Activated CD4-positive, CD25-positive, alpha-beta regulatory T cell treated with anti-CD3 and anti-CD28 coated beads, Interleukin-2, amount 50 U/mL, for 16 hours (primary cell): ENCODE data around the gene DNAH3.
"Not testable (repeated sequence)": the region's sequence is repeated elsewhere in the genome, so short reads cannot be mapped to it uniquely, and the experiment has no call there.

Source experiments
- DNase-seq: peaks from one replicate; pipeline ENCODE4 v3.0.0-alpha.2; 2020; ENCODE audit warnings: low read depth, low spot score

Gene DNAH3

DNA sequence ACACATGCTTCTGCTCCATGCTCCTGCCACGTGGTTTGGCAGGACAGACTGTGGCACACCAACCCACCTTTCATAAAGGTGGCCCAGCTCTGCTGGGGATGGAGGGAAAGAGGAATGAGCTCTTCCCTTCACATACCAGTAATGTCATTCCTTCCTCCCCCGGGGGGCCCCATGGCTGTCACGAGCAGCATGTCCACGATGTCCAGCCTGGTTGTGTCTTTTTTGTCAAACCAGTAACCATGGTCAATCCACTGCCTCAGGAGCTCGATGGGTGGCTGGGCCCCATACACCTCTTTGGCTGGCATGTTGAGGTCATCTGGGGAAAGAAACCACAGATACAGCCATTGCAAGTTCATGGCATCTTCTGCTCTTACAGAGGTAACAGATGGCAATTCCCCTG lies 153.5 kb downstream of the DNAH3 start:
- DNase-seq, result no peak

DNA sequence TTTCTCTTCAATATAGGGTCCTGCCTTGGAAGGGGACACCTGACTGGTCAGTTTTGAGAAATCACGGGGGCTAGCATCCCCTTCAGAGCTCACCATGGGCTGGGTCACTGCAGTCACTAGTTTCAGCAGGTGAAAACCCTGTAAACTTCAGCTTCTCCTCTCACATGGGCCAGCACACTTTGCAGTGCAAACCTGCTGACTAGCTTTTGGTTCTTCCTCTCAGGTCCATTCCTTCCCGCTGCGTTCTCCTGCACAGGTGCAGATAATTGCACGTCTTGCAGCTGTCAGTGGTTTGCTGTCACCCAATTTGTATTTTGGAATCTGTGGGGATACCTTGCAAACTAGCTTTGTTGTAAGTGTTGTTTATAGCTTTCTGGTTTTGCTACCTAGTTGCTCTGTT lies 154.9 kb downstream of the DNAH3 start:
- no peak for DNase-seq

DNA sequence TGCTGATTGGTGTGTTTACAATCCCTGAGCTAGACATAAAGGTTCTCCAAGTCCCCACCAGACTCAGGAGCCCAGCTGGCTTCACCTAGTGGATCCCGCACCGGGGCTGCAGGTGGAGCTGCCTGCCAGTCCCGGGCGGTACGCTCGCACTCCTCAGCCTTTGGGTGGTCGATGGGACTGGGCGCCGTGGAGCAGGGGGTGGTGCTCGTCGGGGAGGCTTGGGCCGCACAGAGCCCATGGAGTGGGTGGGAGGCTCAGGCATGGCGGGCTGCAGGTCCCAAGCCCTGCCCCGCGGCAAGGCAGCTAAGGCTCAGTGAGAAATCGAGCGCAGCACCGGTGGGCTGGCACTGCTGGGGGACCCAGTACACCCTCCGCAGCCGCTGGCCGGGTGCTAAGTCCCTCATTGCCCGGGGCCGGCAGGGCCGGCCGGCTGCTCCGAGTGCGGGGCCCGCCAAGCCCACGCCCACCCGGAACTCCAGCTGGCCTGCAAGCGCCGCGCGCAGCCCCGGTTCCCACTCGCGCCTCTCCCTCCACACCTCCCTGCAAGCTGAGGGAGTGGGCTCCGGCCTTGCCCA lies 161.1 kb downstream of the DNAH3 start:
- not testable (repeated sequence) for DNase-seq

DNA sequence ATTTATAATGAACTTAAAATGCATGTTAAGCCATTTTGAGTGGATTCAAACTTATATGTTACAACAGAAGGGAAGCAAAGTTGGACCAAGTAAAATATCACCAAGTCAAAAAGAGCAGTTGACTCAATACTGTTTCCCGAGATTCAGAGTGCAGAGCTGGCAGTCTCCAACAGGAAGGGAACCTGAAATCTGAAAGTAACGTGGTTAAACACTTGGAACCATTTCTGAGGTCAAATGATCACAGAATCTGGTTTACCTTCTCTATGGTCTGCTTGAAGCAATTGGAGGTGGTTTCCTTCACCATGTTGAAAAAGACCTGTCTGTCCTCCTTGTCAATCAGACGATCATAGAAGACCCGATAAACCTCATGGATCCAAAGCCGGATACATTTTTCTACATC lies 163.6 kb downstream of the DNAH3 start:
- no peak for DNase-seq

DNA sequence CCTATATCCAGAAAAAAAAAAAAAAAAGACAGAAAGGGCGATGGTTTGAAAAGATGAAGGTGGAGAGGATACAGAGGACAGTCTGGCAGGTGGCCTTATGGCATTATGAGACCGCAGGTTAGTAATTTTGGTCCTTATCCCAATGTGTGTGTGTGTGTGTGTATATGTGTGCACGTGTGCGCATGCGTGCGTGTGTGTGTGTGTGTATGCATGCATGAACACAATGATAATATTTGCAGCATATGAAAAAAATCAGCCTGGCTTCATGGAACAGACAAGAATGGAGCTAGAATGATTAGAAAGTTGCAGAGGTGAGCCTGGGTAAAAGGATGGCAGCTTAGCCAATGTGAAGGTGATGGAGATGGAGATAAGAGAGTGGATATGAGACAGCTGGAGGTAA lies 166.6 kb downstream of the DNAH3 start:
- no peak for DNase-seq

DNA sequence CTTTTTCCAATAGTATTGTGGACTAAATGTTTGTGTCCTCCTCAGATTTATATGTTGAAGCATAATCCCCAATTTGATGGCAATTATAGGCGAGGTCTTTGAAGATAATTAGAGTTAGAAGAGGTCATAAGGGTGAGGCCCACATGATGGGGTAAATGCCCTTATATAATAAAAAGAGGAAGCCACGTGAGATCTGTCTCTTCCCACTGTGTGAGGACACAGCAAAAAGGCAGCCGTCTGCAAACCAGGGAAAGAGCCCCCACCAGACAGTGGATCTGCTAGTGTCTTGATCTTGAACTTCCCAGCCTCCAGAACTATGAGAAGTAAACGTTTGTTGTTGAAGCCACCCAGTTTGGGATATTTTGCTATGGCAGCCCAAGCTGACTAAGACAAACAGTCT lies 174.1 kb downstream of the DNAH3 start:
- no peak for DNase-seq

DNA sequence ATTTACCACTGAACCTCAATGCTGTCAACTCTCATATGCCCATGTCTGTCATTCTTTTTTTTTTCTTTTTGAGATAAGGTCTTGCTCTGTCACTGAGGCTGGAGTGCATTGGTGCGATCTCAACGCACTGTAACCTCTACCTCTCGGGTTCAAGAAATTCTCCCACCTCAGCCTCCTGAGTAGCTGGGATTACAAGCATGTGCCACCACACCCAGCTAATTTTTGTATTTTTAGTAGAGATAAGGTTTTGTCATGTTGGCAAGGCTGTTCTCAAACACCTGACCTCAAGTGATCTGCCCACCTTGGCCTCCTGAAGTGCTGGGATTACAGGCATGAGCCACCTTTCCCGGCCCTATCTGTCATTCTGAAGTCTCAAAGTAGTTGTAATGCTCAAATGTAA lies 177.4 kb downstream of the DNAH3 start:
- DNase-seq, result not testable (repeated sequence)

DNA sequence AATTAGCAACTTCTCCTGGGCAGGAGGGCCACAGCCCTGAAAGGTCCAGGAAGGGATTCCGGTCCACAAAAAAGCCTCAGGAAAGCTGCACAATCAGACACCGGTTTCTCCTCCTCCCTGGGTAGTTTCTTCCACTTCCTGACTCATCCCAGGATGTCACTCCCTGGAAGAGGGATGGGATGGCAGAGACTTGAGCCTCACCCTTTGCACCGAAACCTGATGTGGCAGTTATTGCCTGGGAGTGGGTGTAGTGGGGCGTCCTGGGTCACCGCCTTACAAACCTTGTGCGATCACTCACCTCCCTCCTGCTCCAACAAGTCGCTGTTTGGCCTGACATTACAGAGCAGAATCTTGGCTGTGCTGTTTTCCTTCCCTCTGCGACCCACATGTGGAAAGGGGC lies 179.2 kb downstream of the DNAH3 start:
- no peak for DNase-seq

DNA sequence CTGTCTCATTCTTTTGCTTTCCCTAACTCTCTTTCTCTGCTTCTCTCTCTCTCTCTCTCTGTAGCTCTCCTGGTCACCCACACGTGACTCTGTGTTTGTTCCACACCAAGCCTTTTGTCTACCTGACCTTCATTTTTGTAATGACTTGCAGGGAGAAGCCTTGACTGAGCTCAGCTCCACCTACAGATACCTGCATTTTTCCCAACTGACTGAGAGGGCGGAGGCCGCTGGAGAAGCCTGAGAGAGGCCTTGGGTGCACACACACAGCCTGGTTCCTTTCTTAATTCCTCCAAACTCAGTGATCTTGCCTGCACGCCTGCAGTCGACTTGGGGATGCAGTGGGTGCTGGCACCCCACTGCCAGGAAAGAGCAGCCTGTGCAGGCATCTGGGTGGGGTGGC lies 181.3 kb downstream of the DNAH3 start:
- DNase-seq, result no peak

DNA sequence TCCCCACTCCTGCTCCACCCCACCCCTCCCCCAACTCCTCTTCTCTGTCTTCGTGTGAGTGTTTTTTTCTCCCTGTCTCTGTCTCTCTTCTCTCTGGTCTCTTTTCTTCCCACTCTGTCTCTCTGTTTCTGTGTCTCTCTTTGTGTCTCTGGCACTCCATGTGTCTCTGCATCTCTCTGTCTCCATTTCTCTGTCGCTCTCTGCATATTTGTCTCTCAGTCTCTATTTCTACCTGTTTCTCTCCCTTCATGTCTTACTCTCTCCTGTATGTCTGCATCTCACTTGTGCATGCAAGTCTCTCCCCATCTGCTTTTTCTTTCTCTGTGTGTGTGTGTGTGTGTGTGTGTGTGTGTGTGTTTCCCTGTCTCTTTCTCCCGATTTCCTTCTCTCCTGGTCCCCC lies 181.9 kb downstream of the DNAH3 start:
- no peak for DNase-seq

DNA sequence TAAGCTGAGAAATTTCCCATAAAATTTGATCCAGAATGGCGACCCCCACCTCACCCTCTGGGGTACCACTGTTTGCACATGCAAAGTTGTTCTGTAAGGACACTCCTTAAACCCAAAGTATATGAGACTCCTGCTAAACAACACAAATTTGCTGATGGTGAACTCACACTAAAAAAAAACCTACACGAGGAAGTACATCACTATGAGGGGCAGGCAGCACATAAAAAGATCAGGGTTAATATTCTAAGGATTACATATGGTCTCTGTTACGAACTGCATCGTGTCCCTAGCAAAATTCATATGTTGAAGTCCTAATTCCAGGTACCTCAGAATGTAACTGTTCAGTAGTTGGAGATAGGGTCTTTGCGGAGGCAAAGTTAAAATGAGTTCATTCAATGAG lies 189.7 kb downstream of the DNAH3 start:
- no peak for DNase-seq

DNA sequence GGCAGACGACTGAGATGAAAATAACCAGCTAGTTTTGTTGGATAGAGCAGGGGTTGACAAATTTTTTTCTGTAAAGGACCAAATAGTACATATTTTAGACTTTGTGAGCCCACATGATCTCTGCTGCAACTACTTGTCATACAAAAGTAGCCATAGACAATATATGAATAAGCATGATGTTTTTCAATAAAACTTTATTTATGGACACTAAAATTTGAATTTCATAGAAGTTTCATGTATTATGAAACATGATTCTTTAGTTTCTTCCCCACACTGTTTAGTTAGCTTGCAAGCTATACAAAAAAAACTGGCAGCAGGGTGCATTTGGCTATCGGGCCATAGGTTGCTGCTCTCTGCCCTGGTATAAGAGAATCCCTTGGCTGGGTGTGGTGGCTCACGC lies 193.5 kb downstream of the DNAH3 start:
- no peak for DNase-seq

DNA sequence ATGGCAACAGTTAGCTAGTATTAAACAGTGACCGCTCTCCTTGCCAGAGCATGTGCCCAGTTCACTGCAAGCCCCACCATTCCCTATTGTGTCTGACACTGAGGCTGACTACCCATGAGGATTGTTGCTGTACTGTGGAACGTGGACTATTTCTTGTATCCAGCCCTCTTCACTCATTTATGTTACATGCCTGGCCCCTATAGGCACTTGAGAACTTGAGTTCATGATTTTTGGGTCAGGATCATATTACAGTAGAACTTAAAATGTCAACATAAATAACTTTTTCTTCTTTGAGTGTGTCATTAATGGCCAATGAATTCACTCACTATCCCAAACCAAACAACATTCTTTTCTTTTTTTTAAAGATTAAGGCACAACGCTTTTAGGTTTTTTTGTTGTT lies 194.3 kb downstream of the DNAH3 start:
- no peak for DNase-seq

DNA sequence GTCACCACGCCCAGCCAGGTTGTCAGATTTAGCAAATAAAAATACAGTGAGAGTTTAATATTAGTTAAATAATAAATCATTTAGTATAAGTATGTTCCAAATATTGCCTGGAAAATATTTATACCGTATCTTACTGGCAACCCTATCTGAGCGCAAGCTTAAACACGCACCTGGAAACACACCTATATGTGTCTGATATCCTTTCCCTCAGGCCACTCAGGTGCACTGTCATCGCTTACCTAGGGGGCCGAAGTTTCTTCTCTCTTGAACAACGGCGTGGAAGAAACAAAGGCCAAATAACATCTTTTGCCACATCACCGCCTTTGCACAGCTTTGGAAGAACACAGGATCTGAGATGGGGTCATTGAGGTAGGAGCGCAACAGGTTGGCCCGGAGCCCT lies 196.1 kb downstream of the DNAH3 start:
- DNase-seq, result no peak

DNA sequence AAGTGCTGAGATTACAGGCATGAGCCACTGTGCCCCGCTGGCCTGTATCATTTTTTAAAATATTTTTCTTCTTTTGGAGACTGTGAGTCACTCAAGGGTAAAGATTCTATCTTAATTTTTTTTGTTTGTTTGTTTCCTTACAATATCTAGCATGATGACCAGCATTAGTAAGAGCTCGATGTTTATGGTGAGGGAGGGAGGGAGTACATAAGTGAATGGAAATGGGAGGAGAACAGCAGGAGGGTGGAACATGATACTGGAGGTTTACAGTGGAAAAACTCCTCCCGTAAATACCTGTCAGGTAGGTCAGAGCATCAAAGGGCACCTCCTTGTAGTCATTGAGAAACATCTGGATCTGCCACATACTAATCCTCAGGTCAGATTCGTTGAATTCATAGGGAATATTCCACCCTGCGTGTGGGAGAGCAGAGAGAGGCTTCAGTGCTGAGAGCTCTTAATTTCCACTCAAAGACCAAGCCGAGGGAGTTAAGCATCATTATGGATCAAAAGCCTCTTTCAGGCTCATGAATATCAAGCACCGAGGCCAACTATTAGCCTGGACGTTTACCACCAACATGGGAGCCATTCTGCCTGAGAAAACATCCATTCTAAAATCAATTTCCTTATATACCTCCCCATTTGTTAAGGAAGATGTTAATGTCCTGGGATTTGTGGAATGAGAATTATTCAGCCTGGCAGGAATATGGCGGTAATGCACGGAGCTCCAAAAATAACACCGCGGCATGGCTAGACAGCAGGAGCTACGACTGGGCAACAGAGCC lies 198.3 kb downstream of the DNAH3 start:
- DNase-seq, result no peak

DNA sequence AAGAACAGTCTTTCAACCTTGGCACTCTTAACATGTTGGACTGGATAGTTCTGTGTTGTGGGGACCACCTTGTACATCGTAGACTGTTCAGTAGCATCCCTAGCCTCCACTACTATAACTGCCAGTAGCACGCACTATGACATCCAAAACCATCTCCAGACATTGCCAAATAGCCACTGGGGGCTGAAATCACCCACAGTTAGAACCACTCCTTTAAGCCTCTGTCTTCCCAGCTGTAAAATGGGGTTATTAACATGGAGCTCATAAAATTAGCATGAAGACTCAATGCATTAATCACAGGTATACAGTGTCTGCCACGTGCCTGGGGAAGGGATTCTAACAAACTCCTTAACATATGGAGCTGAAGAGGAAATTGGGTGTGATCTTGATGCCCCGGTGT lies 200.4 kb downstream of the DNAH3 start:
- DNase-seq, result no peak

DNA sequence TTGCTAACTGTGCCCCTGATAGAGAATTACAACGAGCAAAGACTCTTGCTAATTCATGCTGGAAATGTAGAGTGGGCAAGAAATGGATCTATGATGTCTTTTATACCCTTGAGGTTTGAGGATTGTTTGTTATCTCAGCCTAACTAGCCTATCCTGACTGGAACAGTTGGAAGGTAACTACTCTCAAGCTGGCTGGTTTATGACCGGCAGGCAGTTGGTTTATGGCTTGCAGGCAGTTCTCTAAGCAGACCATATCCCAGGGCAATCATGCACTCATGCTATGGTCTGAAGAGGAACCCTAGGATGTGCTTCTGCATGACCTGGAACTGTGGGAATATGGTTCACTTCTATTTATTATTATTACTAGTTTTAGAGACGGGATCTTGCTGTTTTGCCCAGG lies 201.0 kb downstream of the DNAH3 start:
- no peak for DNase-seq

DNA sequence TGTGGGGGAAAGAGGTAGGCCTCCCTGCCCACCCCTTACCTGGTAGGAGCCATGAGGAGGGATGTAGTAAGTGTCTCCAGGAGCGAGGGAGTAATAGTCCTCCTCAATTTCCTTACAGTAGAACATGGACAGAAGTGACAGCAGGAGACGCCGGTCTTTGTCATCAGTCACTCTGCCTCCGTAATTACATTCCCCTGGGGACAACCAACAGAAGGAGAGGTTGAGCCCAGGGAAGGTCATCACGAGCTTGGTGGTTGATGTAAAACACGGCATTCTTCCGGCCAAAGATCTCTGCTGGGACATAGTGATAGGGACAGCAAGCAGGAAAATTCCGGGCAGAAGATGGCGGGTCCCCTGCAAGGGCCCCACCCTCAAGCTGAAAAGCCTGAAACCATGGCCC lies 202.2 kb downstream of the DNAH3 start:
- no peak for DNase-seq

DNA sequence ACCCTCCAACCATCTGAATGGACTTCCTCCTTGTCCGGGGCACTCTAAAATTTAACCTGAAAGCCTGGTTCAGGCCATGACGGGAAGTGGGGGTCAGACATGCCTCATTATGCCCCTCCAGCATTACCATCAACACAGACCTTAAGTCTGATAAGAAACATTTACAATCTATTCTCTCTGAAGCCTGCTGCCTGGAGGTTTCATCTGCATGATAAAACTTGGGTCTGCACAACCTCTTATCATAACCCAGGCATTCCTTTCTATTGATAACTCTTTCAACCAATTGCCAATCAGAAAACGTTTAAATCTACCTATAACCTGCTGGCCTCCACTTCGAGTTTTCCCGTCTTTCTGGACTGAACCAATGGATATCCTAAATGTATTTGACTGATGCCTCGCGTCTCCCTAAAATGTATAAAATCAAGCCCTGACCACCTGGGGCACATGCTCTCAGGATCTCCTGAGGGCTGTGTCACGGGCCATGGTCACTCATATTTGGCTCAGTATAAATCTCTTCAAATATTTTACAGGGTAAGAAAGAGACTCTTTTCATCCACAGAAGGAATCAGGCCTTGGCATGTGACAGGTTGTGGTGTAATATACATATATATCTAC lies 204.5 kb downstream of the DNAH3 start:
- DNase-seq, result no peak

DNA sequence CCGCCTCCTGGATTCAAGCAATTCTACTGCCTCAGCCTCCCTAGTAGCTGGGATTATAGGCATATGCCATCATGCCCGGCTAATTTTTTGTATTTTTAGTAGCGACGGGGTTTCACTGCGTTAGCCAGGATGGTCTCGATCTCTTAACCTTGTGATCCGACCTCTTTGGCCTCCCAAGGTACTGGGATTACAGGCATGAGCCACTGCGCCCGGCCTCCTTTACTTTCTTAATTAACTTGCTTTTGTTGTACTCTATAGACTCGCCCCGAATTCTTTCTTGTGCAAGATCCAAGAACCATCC lies 205.1 kb downstream of the DNAH3 start:
- DNase-seq, result not testable (repeated sequence)

DNA sequence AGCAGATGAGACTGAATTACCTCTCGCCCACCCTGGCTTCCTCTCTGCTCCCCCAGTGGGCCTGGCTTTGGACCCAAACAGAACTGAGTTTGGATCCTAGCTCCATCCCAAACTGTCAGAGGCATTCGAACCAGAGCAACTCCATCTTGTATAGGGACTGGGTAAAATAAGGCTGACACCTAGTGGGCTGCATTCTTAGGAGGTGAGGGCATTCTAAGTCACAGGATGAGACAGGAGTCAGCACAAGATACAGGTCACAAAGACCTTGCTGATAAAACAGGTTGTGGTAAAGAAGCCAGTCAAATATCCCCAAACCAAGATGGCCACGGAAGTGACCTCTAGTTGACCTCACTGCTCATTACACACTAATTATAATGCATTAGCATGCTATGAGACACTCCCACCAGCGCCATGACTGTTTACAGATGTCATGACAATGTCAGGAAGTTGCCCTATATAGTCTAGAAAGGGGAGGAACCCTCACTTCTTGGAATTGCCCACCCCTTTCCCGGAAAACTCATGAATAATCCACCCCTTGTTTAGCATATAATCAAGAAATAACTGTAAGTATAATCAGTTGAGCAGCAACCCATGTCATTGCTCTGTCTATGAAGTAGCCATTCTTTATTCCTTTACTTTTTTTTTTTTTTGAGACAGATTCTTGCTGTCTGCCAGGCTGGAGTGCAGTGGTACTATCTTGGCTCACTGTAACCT lies 205.6 kb downstream of the DNAH3 start:
- DNase-seq, result peak; percentile 19

DNA sequence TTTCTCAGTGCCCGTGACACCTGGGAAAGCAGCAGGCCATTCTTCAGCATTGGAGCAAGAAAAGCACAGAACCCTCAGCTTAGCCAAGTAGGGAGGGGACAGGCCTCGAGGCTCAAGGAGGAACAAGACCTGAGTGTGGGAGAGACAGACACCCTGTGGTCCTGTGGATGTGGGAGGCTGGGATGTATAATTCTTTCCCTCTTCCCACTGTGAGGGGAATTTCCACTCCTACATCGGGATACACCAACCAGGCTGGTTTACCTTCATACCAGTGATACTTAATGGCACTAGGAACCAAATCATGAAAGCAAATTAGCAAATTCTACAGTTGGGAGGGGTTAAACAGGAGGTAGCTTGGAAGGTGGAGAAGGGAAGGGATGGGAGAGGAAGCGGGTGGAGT lies 208.4 kb downstream of the DNAH3 start:
- no peak for DNase-seq

DNA sequence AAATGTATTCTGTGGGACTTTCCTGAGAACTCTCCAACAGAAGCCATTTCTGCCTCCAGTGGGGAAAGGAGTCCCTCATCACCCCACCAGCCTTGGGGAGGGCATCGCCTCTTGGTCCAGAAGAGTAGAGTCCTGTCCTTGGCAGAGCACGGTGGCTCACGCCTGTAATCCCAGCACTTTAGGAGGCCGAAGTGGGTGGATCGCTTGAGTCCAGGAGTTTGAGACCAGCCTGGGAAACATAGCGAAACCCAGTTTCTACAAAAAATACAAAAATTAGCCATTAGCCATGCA lies 209.1 kb downstream of the DNAH3 start:
- no peak for DNase-seq
